GM20000 (cell line): ENCODE measurements around the gene SRSF12.
A peak's percentile ranks its signal among the peaks of the same experiment; 100 is the strongest.

Experiments used
- DNase-seq: peaks from one replicate; pipeline ENCODE4 v3.0.0; 2012; ENCODE audit warnings: low spot score
- TF ChIP-seq, protein P1 (sequence below): IDR thresholded peaks from 2 replicates; pipeline ENCODE4 v1.5.1; 2012; ENCODE audit warnings: mild to moderate bottlenecking, control low read depth; ENCODE audit errors: extremely low read depth, missing control alignments

SRSF12 gene

DNA sequence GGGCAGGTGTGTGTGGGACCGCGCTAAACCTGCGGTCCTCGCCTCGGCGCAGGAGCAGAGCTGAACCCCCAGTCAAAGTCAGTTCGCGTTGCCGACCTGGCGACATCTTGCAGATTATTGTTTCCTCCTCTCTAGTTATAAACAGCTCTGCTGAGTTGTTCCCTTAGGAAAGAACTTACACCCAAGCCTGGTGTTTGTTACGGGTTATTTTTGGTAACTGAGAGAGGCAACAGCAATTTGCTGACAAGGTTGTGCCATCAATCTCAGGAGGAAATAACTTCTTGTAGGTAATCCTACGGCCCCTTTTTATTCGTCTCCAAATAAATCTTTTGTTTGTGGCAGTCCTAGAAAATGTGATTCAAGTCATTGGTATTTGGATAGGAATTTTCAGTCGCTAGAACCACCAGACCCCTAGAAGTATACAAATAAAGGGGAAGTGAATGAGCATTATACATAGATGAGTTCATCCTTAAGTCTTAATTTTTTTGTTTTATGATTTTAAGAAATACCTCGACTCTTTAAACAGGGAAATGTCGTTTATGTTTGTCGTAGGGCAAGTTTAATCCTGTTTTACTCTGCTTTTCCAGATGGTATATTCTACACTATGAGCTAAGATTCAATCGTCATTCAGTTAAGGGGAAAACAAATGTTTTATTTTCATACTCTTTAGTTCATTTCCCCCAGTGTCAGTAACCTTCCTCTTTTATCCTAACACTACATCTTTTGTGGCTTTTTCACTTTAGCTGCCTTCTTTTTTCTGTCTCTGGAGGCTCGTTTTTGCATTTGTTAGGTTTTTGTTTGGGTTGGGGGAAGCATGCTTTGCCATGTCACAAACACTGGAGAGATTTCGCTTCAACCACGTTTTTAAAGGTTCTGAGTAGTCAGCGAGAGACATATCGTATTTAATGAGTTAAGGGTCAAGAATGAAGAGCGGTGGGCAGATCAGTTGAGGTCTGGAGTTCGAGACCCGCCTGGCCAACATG lies 29.1 kb upstream of the SRSF12 start:
- TF ChIP-seq, protein P1, sequence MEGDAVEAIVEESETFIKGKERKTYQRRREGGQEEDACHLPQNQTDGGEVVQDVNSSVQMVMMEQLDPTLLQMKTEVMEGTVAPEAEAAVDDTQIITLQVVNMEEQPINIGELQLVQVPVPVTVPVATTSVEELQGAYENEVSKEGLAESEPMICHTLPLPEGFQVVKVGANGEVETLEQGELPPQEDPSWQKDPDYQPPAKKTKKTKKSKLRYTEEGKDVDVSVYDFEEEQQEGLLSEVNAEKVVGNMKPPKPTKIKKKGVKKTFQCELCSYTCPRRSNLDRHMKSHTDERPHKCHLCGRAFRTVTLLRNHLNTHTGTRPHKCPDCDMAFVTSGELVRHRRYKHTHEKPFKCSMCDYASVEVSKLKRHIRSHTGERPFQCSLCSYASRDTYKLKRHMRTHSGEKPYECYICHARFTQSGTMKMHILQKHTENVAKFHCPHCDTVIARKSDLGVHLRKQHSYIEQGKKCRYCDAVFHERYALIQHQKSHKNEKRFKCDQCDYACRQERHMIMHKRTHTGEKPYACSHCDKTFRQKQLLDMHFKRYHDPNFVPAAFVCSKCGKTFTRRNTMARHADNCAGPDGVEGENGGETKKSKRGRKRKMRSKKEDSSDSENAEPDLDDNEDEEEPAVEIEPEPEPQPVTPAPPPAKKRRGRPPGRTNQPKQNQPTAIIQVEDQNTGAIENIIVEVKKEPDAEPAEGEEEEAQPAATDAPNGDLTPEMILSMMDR = no peak
- no peak for DNase-seq

DNA sequence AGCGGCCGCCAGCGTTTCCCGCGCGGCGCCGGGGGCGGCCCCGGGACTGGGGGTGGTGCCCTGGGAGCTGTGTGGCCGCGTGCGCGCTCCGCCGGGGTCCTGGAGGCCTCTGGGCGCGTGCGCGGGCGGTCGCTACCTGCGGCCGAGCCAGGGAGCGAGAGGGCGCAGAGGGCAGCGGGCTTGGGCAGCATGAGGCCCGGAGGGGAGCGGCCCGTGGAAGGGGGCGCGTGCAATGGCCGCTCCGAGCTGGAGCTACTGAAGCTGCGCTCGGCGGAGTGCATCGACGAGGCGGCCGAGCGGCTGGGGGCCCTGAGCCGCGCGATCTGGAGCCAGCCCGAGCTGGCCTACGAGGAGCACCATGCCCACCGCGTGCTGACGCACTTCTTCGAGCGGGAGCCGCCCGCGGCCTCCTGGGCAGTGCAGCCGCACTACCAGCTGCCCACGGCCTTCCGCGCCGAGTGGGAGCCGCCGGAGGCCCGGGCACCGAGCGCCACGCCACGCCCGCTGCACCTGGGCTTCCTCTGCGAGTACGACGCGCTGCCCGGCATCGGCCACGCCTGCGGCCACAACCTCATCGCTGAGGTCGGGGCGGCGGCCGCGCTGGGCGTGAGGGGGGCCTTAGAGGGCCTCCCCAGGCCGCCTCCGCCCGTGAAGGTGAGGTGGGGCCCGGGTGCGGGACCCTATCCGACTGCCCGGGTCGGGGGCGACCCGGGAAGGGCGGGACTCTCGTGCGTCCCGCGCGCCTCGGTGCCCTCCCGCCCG lies 28.3 kb upstream of the SRSF12 start, which contains the start of gene PM20D2:
Gene PM20D2 (plus strand): TSS at position 100 of the 762 bp plus-strand sequence. CDS start 90 bp downstream, at position 190.
- peak; percentile 91 for DNase-seq
- TF ChIP-seq, protein P1 = no peak

GRCh38 chr6:89145091-89145955 lies 27.5 kb upstream of the SRSF12 start:
- peak; percentile 82 for DNase-seq
- TF ChIP-seq, protein P1 = no peak

DNA sequence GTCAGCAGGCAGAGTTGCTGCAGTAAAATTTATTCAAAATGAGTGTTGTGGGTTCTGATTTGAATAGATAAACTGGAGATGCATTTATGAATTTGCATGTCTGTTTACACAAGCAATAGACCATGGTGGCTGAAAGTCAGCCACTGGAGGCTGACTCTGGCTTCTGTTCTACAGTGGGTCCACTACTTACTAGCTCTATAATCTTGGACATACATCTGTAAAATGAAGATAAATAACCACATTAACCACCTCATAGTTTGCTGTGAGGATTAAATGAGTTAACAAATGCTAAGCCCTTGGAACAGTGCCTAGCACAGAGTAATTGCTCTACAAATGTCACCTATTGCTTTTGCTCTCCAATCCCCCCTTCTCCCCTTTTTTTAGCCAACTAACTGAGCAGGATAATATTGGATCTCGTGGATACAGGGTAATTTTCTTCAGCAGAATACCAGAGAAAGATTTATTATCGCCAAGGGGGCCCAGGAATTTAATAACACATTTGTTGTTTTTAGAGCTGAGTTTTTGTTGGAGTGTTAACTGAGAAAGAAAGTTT lies 26.6 kb upstream of the SRSF12 start:
- TF ChIP-seq, protein P1 = no peak
- peak; percentile 58 for DNase-seq

- TF ChIP-seq, protein P1 = no peak
- no peak for DNase-seq
Observed at GRCh38 chr6:89140347-89141156, 22.7 kb upstream of the SRSF12 start.
